DMS79 (cell line): ENCODE measurements around the gene JAZF1.
"Not testable (repeated sequence)": the region's sequence is repeated elsewhere in the genome, so short reads cannot be mapped to it uniquely, and the experiment has no call there.

ENCODE experiments used
- DNase-seq: peaks from one replicate; lab custom pipeline; 2025; lab: John Stamatoyannopoulos, UW

Gene JAZF1

GRCh38 chr7:27940341-27940740, 240.3 kb downstream of the JAZF1 start:
- no peak for DNase-seq

GRCh38 chr7:27939893-27940292, 240.7 kb downstream of the JAZF1 start:
- no peak for DNase-seq

- DNase-seq: no peak
Measured at GRCh38 chr7:27936768-27937102, 243.9 kb downstream of the JAZF1 start.

- no peak for DNase-seq
Measured at GRCh38 chr7:27936047-27936767, 244.4 kb downstream of the JAZF1 start.

- peak; percentile 9 for DNase-seq
Measured at GRCh38 chr7:27933671-27934565, 246.7 kb downstream of the JAZF1 start.

- no peak for DNase-seq
Measured at GRCh38 chr7:27930910-27931476, 249.6 kb downstream of the JAZF1 start.

GRCh38 chr7:27929127-27929526, 251.5 kb downstream of the JAZF1 start:
- no peak for DNase-seq

- no peak for DNase-seq
Measured at GRCh38 chr7:27928001-27928400, 252.6 kb downstream of the JAZF1 start.

GRCh38 chr7:27925573-27926201, 254.9 kb downstream of the JAZF1 start:
- DNase-seq: no peak

- DNase-seq: no peak
Measured at GRCh38 chr7:27923642-27923980, 257.0 kb downstream of the JAZF1 start.

- DNase-seq: no peak
Measured at GRCh38 chr7:27922907-27923641, 257.5 kb downstream of the JAZF1 start.

GRCh38 chr7:27922389-27922788, 258.2 kb downstream of the JAZF1 start:
- DNase-seq: not testable (repeated sequence)

- peak; percentile 92 for DNase-seq
Measured at GRCh38 chr7:27921081-27921836, 259.3 kb downstream of the JAZF1 start.

- DNase-seq: no peak
Measured at GRCh38 chr7:27920281-27920946, 260.2 kb downstream of the JAZF1 start.

- no peak for DNase-seq
Measured at GRCh38 chr7:27918503-27918902, 262.1 kb downstream of the JAZF1 start.

- peak; percentile 47 for DNase-seq
Measured at GRCh38 chr7:27917774-27918314, 262.8 kb downstream of the JAZF1 start.

GRCh38 chr7:27917119-27917518, 263.5 kb downstream of the JAZF1 start:
- peak; percentile 84 for DNase-seq

GRCh38 chr7:27916372-27916771, 264.2 kb downstream of the JAZF1 start:
- no peak for DNase-seq

- no peak for DNase-seq
Measured at GRCh38 chr7:27914409-27914808, 266.2 kb downstream of the JAZF1 start.

- DNase-seq: no peak
Measured at GRCh38 chr7:27912751-27913150, 267.8 kb downstream of the JAZF1 start.
